Pancreas (tissue), 10 donors: Measurements from ENCODE around the gene ROR1. TPM values are rescaled to one million over a fixed set of nuclear protein-coding genes. Genes with fewer than 3 reads are reported as not detected.

ENCODE experiments used
- ATAC-seq, 4 donors: fragments of 200-7000 bp; cut with Tn5 transposase; one replicate each; pipeline versions ENCODE4 v1.8.0 to v1.9.1; 2020; ENCODE audit warnings: mild to moderate bottlenecking in 4 of 4, moderate library complexity in 4 of 4
- DNase-seq, 6 donors: peaks; one replicate each; pipeline ENCODE4 v3.0.0-alpha.2; 2020
- FAIRE-seq: peaks from 2 replicates; lab custom pipeline; 2012; peaks lifted over from hg19 to GRCh38; lab: Jason Lieb, UNC
- H3K27ac ChIP-seq, 4 donors: fragments of 200-600 bp; sonication (generic); 1 replicate in 3 of 4; 2 replicates in 1 of 4; pipeline versions ENCODE4 v1.5.0 to v1.8.0; 2020
- H3K27me3 ChIP-seq, 4 donors: fragments of 200-600 bp; one replicate each; pipeline ENCODE4 v1.8.0; 2021
- H3K36me3 ChIP-seq, 3 donors: fragments of 200-600 bp; sonication (generic) in 1 of 3; one replicate each; pipeline versions ENCODE4 v1.5.0 to v1.8.0; 2020 to 2021
- H3K4me1 ChIP-seq, 3 donors: fragments of 200-600 bp; one replicate each; pipeline ENCODE4 v1.8.0; 2021
- H3K4me3 ChIP-seq, 4 donors: fragments of 200-600 bp; sonication (generic) in 2 of 4; one replicate each; pipeline versions ENCODE4 v1.5.0 to v1.8.0; 2020 to 2021
- H3K9me3 ChIP-seq, 4 donors: fragments of 200-600 bp; one replicate each; pipeline ENCODE4 v1.8.0; 2021
- WGBS, 2 donors: extraction: QIAGEN DNeasy Blood & Tissue Kit; methylation state at CpG; one replicate each; pipeline ENCODE4 v1.1.7; 2013; 5-methylcytosine and 5-hydroxymethylcytosine counted together
- intact Hi-C, 3 donors: fragments of 100-400 bp; cut with DNase I; formaldehyde crosslinking; loops; one replicate each; pipeline versions ENCODE4 v1.11.1 to v1.14.2; 2022
- polyA plus RNA-seq, 2 donors: library from polyadenylated mRNA; stranded (reverse); fragments of 200-250 nt; gene quantifications; one replicate each; pipeline ENCODE4 v1.2.3, GENCODE V29; 2013
- total RNA-seq, 6 donors: library from RNA; stranded (reverse); fragmentation: NEBNext Ultra II Directional in 4 of 6; extraction: Animal tissue kit (Norgen Biotek cat#: 25700) in 4 of 6; gene quantifications; one replicate each; pipeline versions ENCODE4 v1.2.1 to v1.2.4, GENCODE V29; 2021 to 2023
- TF ChIP-seq, protein P1 (sequence below), 4 donors: fragments of 200-600 bp; sonication (generic) in 3 of 4; IDR thresholded peaks; one replicate each; pipeline versions ENCODE4 v1.5.0 to v1.8.0; 2021; ENCODE audit warnings: antibody characterized with exemption in 4 of 4
- donor health status: healthy with polysubstance abuse.
- donor health status: DM: no; HTN: no; CAD: no; lungs with moderate emphysema.
- donor health status: DM: no; HTN: no; CAD: no.
- donor health status: control.
- donor health status: control.
- donor health status: Bipolar disorder and iron deficiency.
- donor health status: DM: yes; HTN: yes; CAD: no.
- donor health status: DM: no; HTN: no; CAD: no.
- donor health status: DM: no; HTN: no; CAD: no.
- donor health status: DM: yes; HTN: yes; CAD: no.

Gene ROR1
- total and polyA plus RNA-seq, 8 donors, result 1.3 to 18.5 (median 7.3) TPM

- Histone ChIP-seq H3K9me3 (no peaks in the 10 kb centered on the region), H3K4me1 (no peaks in the 10 kb centered on the region), H3K27ac (no peak overlapping the region), H3K36me3 (no peaks in the 10 kb centered on the region), H3K27me3 (no peaks in the 10 kb centered on the region), H3K4me3 (no peak overlapping the region)
- DNase-seq (no peak), FAIRE-seq (no peak), ATAC-seq (no peak)
- 98 to 99% methylated on average over 2 of the region's 2 CpGs for WGBS, 2 donors
- intact Hi-C loops, result no loop called here
- TF ChIP-seq, protein P1, sequence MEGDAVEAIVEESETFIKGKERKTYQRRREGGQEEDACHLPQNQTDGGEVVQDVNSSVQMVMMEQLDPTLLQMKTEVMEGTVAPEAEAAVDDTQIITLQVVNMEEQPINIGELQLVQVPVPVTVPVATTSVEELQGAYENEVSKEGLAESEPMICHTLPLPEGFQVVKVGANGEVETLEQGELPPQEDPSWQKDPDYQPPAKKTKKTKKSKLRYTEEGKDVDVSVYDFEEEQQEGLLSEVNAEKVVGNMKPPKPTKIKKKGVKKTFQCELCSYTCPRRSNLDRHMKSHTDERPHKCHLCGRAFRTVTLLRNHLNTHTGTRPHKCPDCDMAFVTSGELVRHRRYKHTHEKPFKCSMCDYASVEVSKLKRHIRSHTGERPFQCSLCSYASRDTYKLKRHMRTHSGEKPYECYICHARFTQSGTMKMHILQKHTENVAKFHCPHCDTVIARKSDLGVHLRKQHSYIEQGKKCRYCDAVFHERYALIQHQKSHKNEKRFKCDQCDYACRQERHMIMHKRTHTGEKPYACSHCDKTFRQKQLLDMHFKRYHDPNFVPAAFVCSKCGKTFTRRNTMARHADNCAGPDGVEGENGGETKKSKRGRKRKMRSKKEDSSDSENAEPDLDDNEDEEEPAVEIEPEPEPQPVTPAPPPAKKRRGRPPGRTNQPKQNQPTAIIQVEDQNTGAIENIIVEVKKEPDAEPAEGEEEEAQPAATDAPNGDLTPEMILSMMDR (IDR thresholded peaks at IDR 0.05), result no peak
These were observed 33.4 kb upstream of the ROR1 start for GRCh38 chr1:63740432-63740831.

- H3K9me3 ChIP-seq, result no peaks in the 10 kb centered on the region
- no peaks in the 10 kb centered on the region for H3K4me1 ChIP-seq
- intact Hi-C loops, result no loop called here
- no peaks in the 10 kb centered on the region for H3K36me3 ChIP-seq
- H3K27ac ChIP-seq, result no peak overlapping the region
- H3K27me3 ChIP-seq, result no peaks in the 10 kb centered on the region
- ATAC-seq, result no peak
- DNase-seq, result no peak
- H3K4me3 ChIP-seq, result no peak overlapping the region
- no peak for FAIRE-seq
- TF ChIP-seq, protein P1 (IDR thresholded peaks at IDR 0.05), result no peak
These were observed 31.3 kb upstream of the ROR1 start for GRCh38 chr1:63742526-63742925.

DNA sequence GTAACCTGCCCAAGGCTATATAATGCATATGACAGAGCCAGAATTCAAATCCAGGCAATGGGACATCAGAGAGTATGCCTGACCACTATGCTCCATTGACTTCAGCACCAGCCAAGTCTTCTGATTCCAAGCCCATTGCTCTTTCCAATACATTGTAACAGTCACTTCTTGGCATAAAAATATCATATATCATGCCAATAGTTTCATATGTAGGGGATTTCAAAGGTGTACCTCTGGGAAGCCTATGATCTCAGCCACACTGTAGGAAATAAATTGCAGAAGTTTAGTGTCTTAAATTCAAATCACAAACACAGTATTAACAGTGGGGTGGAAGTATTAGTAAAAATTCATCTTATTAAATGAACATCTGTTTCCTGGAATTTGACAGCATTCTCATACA is 30.0 kb upstream of the ROR1 start:
- intact Hi-C loops, result no loop called here
- no peak overlapping the region for H3K4me3 ChIP-seq
- ATAC-seq (no peak), FAIRE-seq (no peak), DNase-seq (no peak)
- H3K9me3 ChIP-seq, result no peaks in the 10 kb centered on the region
- H3K27me3 ChIP-seq, result no peaks in the 10 kb centered on the region
- H3K27ac ChIP-seq, result no peak overlapping the region
- H3K36me3 ChIP-seq, result no peaks in the 10 kb centered on the region
- H3K4me1 ChIP-seq, result no peaks in the 10 kb centered on the region
- TF ChIP-seq, protein P1 (IDR thresholded peaks at IDR 0.05), result no peak

DNA sequence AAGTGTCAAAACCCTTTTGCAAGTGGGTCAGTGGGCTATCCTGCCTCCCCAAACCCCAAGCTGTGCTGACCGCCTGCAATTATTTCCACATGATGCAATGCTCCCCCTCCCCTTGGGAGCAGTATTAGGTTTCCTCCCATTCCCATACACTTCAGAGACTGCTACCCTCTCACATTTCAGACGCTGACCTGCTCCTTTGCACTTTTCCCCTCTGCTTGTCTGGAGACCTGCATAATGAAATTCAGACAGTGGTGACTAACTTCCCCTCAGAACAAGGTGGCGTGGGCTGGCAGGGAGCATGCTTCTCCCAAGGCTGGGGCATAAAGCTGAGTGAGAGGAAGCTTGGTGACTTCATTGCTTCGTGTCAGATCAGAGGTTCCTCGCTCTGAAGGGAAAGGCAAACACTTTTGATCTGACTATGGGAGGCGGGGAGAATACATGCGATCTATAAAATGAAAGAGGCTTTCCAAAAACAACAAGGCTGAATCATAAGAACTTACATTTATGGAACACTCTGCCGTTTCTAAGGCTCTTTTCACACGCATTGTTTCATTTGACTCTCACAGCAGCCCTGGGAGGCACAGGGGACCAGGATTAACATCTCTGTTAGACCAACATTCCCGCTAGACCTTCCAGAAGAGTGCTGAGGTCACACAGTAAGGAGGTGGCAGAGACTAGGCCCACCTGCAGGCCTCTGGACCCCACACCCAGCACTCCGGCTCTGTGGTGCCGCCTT is 27.5 kb upstream of the ROR1 start:
- Histone ChIP-seq H3K27ac (no peak overlapping the region), H3K36me3 (no peaks in the 10 kb centered on the region), H3K4me3 (no peak overlapping the region), H3K27me3 (no peaks in the 10 kb centered on the region), H3K4me1 (no peaks in the 10 kb centered on the region), H3K9me3 (no peaks in the 10 kb centered on the region)
- ATAC-seq (no peak), FAIRE-seq (no peak), DNase-seq (no peak)
- TF ChIP-seq, protein P1 (IDR thresholded peaks at IDR 0.05), result no peak
- intact Hi-C loops, result no loop called here
- WGBS, 2 donors, result 90 to 91% methylated on average over 12 of the region's 12 CpGs

- no peaks in the 10 kb centered on the region for H3K9me3 ChIP-seq
- FAIRE-seq (no peak), DNase-seq (no peak), ATAC-seq (no peak)
- no peaks in the 10 kb centered on the region for H3K27me3 ChIP-seq
- TF ChIP-seq, protein P1 (IDR thresholded peaks at IDR 0.05), result no peak
- WGBS, 2 donors, result 69 to 75% methylated on average over 6 of the region's 6 CpGs
- H3K27ac ChIP-seq, result no peak overlapping the region
- no peaks in the 10 kb centered on the region for H3K4me1 ChIP-seq
- no peaks in the 10 kb centered on the region for H3K36me3 ChIP-seq
- intact Hi-C loops, result no loop called here
- H3K4me3 ChIP-seq, result no peak overlapping the region
These were observed 26.4 kb upstream of the ROR1 start for GRCh38 chr1:63747445-63747844.
